22Rv1 (cell line): Measurements from ENCODE around the gene TRAF4.
A peak's percentile ranks its signal among the peaks of the same experiment; 100 is the strongest.

ENCODE experiments used
- H3K27ac ChIP-seq: fragments of 450-650 bp; 2 replicates; pipeline ENCODE4 v1.5.1; 2017
- ZFX ChIP-seq: fragments of 450-650 bp; IDR thresholded peaks from 2 replicates; pipeline ENCODE4 v1.6.1; 2017; ENCODE audit warnings: antibody characterized with exemption, borderline replicate concordance
- TF ChIP-seq, protein P1 (sequence below): fragments of 450-650 bp; IDR thresholded peaks from 2 replicates; pipeline ENCODE4 v1.5.1; 2017; ENCODE audit warnings: mild to moderate bottlenecking

TRAF4 gene

DNA sequence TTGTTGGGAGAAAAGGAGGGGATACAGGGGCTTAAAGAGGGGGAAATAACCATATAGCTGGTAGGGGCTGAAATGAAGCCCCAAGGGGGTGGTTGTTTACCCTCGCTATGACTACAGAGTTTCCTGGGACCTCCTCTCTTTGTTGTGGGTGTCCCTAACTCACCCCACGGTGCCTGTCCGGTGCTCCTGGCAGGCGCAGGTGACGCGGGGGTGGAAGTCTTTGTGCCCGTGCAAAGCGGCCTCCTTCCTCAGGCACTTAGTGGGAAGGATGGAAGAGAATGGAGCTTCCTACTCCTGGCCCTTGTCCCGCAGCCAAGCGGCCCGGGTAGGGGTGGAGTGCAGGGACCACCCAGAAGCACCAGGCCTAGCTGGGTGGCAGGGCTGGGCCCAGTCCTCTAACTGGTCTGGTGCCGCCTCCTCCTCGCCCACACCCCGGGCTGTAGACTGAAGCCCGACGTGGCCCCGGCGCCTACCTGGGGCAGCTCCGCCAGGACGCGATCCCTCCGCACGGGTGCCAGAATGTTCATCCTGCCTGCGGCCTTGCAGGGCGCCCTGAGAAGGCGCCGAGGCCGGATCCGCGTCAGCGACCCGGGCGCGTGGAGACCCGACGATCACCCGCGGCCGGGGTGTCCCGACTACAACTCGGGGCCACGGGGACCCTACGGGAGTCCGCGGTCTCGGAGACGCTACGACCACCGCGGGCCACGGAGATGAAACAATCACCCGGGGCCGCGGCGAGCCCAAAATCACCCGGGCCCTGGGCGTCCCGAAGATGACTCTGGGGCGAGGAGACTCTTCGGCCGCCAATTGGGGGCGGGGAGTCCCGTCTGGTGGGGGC lies 26.9 kb upstream of the TRAF4 start:
- TF ChIP-seq, protein P1, sequence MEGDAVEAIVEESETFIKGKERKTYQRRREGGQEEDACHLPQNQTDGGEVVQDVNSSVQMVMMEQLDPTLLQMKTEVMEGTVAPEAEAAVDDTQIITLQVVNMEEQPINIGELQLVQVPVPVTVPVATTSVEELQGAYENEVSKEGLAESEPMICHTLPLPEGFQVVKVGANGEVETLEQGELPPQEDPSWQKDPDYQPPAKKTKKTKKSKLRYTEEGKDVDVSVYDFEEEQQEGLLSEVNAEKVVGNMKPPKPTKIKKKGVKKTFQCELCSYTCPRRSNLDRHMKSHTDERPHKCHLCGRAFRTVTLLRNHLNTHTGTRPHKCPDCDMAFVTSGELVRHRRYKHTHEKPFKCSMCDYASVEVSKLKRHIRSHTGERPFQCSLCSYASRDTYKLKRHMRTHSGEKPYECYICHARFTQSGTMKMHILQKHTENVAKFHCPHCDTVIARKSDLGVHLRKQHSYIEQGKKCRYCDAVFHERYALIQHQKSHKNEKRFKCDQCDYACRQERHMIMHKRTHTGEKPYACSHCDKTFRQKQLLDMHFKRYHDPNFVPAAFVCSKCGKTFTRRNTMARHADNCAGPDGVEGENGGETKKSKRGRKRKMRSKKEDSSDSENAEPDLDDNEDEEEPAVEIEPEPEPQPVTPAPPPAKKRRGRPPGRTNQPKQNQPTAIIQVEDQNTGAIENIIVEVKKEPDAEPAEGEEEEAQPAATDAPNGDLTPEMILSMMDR: no peak
- H3K27ac ChIP-seq: no peak overlapping the region

DNA sequence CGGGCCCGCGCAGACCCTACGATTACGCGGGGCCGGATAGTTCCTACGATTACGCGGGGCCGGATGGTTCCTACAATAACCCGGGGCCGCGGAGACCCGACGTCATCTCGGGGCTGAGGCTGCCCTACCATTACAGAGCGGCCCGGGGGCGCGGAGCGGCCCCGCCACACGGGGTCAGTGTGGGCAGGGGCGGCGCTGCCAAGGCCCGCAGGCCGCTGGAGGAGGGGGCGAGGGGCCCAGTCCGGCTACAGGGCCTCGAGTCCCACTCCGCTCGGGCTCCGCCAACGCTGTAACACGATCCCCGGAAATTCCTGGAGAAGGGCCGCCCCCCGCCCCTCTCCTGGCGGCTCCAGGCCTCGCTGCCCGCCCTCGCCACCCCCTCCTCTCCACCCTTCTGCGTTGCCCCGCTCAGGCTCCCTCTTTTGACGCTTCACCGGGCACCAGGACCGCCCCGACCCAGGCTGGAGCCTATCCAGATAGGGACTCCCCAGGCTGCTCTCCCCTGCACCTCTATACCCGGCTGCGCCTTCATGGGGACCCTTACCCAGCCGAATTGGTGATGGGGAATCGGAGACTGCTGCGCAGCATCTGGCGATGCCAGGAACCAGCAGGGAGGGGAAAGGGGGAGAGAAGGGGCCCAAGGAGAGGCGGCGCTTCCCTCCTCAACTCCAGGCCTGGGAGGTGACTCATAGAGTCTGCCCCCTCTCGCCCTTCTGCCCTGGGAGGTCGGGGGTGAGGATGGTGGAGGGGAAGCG lies 26.1 kb upstream of the TRAF4 start, which contains the start of gene RAB34:
RAB34 (minus strand) TSS at position 291 of the 755 bp plus-strand sequence. CDS start 602 bp downstream, outside the sequence.
- TF ChIP-seq, protein P1: peak; percentile 2; the same call in 1 of the 2 replicates
- TF ChIP-seq ZFX: no peak
- H3K27ac ChIP-seq: peak within 1 kb of the TSS; percentile 99

DNA sequence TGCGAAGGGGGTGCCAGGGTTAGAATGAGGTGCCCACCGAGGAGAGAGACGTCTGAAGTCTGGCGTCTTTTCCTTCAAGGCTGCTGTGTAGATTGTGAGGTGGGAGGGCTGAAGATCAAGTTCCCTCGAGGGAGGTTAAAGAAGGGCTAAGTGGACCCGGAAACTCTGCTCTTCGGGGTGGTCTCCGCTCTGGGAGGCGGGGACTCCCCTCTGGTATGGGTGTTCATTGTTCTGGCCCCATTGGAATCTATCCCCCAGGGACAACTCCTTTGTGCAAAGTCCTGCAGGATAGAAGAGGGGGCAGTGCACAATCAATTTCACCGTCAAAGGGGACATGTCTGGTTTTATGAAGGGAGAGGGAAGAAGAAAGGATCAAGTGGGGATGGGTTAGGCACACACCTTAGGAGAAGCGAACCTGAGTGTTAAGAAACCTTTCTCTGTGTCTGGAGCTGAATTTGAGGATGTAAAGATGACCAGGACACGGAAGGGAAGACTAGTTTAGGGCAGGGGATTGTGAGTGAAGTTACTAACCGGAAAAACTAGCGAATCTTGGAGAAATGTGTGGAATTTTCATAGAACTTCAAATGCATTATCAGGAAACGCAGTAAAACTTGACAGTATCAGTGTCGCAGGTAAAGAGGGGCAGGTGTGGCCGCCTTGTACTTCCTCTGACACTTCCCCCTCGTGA lies 25.3 kb upstream of the TRAF4 start:
- H3K27ac ChIP-seq: peak overlapping the region; percentile 99
- TF ChIP-seq ZFX: no peak
- TF ChIP-seq, protein P1: no peak

DNA sequence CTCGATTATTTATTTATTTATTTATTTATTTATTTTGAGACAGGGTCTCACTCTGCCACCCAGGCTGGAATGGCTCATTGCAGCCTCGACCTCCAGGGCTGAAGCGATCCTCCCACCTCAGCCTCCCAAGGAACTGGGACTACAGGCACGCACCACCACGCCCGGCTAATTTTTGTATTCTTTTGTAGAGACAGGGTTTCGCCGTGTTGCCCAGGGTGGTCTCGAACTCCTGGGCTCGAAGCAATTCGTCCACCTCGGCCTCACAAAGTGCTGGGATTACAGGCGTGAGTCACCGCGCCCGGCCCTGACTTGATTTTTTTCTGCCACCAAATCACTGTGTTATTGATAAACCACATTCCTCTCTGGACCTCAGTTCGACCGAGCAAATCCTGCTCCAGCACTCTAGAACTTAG lies 24.8 kb upstream of the TRAF4 start:
- H3K27ac ChIP-seq: peak overlapping the region; percentile 99
- TF ChIP-seq, protein P1: no peak
- no peak for TF ChIP-seq ZFX

DNA sequence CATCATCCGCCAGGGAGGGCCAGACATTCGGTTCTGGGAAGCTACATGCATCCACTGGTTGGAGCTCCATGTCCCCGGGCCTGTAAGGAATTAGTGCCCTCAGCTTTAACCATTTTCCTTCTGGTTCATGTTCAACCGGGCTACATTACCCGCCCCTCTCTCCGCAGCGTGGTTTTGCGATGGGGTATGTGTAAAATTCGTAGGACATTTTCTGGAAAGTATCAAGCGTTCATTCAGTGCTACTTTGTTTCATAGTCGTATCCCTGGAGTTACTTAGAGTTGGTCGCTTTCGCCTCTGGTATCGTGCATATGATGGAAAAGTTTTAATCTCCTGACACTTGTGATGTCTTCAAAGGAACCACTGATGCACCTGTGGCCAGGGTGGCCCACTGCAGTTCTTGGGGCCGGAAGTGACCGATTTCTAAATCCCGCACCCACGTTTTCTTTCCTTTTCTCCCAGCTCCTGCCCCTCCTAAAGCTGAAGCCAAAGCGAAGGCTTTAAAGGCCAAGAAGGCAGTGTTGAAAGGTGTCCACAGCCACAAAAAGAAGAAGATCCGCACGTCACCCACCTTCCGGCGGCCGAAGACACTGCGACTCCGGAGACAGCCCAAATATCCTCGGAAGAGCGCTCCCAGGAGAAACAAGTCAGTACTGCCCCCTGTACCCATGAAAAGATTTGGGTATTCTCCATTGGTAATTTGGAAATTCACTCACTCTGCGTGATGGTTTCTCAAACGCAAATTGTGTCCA lies 23.4 kb upstream of the TRAF4 start:
- H3K27ac ChIP-seq: peak overlapping the region; percentile 99
- TF ChIP-seq, protein P1: peak; percentile 42
- TF ChIP-seq ZFX: no peak

DNA sequence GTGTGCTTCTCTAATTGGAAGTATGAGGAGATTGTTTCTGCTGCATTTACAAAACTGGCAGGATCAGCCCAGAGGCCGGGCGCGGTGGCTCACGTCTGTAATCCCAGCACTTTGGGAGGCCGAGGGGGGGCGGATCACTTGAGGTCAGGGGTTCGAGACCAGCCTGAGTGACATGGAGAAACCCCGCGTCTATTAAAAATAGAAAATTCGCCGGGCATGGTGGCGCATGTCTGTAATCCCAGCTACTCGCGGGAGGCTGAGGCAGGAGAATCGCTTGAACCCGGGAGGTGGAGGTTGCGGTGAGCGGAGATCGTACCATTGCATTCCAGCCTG lies 22.8 kb upstream of the TRAF4 start:
- H3K27ac ChIP-seq: peak overlapping the region; percentile 99
